ENCODE data around the gene WWOX. TPM values are rescaled to one million over a fixed set of nuclear protein-coding genes. Genes with fewer than 3 reads are reported as not detected.

WWOX gene
- total RNA-seq, 2 donors from 2014 or later = 33.8 to 82.5 TPM

GRCh38 chr16:78571434-78571833 is 472.0 kb downstream of the WWOX start:
- no peak for ATAC-seq (ENCODE audit: insufficient number of reproducible peaks, low FRiP score, low read depth)
- Histone ChIP-seq H3K27me3 (replicated peaks; ENCODE audit: insufficient read depth) (no peaks in the 10 kb centered on the region), H3K27ac (no peak overlapping the region)

GRCh38 chr16:78571898-78572358 is 472.5 kb downstream of the WWOX start:
- no peak for DNase-seq (ENCODE audit: low spot score)
- no peak for ATAC-seq (ENCODE audit: insufficient number of reproducible peaks, low FRiP score, low read depth)

More at GRCh38 chr16:78571434-78571833, 472.0 kb downstream of the WWOX start:
- no peaks in the 10 kb centered on the region for H3K9me3 ChIP-seq
- TF ChIP-seq CTCF (IDR thresholded peaks at IDR 0.05) = no peak
- no peak overlapping the region for H3K4me3 ChIP-seq
- no peaks in the 10 kb centered on the region for H3K36me3 ChIP-seq
- DNase-seq (ENCODE audit: low spot score) = no peak
- H3K4me1 ChIP-seq (ENCODE audit: control insufficient read depth in 1 of 2, low read depth in 2 of 2) = no peaks in the 10 kb centered on the region

GRCh38 chr16:78574571-78574970 is 475.1 kb downstream of the WWOX start:
- no peaks in the 10 kb centered on the region for H3K4me1 ChIP-seq (ENCODE audit: control insufficient read depth in 1 of 2, low read depth in 2 of 2)
- no peaks in the 10 kb centered on the region for H3K9me3 ChIP-seq
- no peak overlapping the region for H3K27ac ChIP-seq
- H3K36me3 ChIP-seq = no peaks in the 10 kb centered on the region
- no peak overlapping the region for H3K4me3 ChIP-seq
- DNase-seq (ENCODE audit: low spot score) = no peak
- no peak for TF ChIP-seq CTCF (IDR thresholded peaks at IDR 0.05)
- H3K27me3 ChIP-seq (replicated peaks; ENCODE audit: insufficient read depth) = no peaks in the 10 kb centered on the region
- no peak for ATAC-seq (ENCODE audit: insufficient number of reproducible peaks, low FRiP score, low read depth)

More at GRCh38 chr16:78571898-78572358, 472.5 kb downstream of the WWOX start:
- no peak overlapping the region for H3K27ac ChIP-seq
- no peak for TF ChIP-seq CTCF (IDR thresholded peaks at IDR 0.05)
- H3K36me3 ChIP-seq = no peaks in the 10 kb centered on the region
- no peak overlapping the region for H3K4me3 ChIP-seq
- no peaks in the 10 kb centered on the region for H3K27me3 ChIP-seq (replicated peaks; ENCODE audit: insufficient read depth)
- H3K4me1 ChIP-seq (ENCODE audit: control insufficient read depth in 1 of 2, low read depth in 2 of 2) = no peaks in the 10 kb centered on the region
- H3K9me3 ChIP-seq = no peaks in the 10 kb centered on the region

- DNase-seq (ENCODE audit: low spot score) (no peak), ATAC-seq (ENCODE audit: insufficient number of reproducible peaks, low FRiP score, low read depth) (no peak)
- Histone ChIP-seq H3K27me3 (replicated peaks; ENCODE audit: insufficient read depth) (no peaks in the 10 kb centered on the region), H3K27ac (no peak overlapping the region), H3K9me3 (no peaks in the 10 kb centered on the region), H3K36me3 (no peaks in the 10 kb centered on the region), H3K4me3 (no peak overlapping the region), H3K4me1 (ENCODE audit: control insufficient read depth in 1 of 2, low read depth in 2 of 2) (no peaks in the 10 kb centered on the region)
- TF ChIP-seq CTCF (IDR thresholded peaks at IDR 0.05) = no peak
Observed at GRCh38 chr16:78576941-78577340, 477.5 kb downstream of the WWOX start.

- no peaks in the 10 kb centered on the region for H3K4me1 ChIP-seq (ENCODE audit: control insufficient read depth in 1 of 2, low read depth in 2 of 2)
- no peaks in the 10 kb centered on the region for H3K9me3 ChIP-seq
- no peak overlapping the region for H3K27ac ChIP-seq
- H3K27me3 ChIP-seq (replicated peaks; ENCODE audit: insufficient read depth) = no peaks in the 10 kb centered on the region
- ATAC-seq (ENCODE audit: insufficient number of reproducible peaks, low FRiP score, low read depth) (no peak), DNase-seq (ENCODE audit: low spot score) (no peak)
- no peak for TF ChIP-seq CTCF (IDR thresholded peaks at IDR 0.05)
- H3K36me3 ChIP-seq = no peaks in the 10 kb centered on the region
- H3K4me3 ChIP-seq = no peak overlapping the region
Observed at GRCh38 chr16:78577630-78578029, 478.2 kb downstream of the WWOX start.
